ENCODE data around the gene PDSS2.

GRCh38 chr6:107495196-107495643 is 35.9 kb upstream of the PDSS2 start:
- TF ChIP-seq CTCF (IDR thresholded peaks at IDR 0.05; ENCODE audit: borderline replicate concordance, extremely low read depth, low read length, poor library complexity, severe bottlenecking) (no peak), EZH2 (IDR thresholded peaks at IDR 0.05; ENCODE audit: borderline replicate concordance, low read depth, low read length, severe bottlenecking) (no peak)
